ENCODE results near the gene PARVB.

GRCh38 chr22:44213489-44214043, 189.5 kb downstream of the PARVB start:
- TF ChIP-seq, protein P1, sequence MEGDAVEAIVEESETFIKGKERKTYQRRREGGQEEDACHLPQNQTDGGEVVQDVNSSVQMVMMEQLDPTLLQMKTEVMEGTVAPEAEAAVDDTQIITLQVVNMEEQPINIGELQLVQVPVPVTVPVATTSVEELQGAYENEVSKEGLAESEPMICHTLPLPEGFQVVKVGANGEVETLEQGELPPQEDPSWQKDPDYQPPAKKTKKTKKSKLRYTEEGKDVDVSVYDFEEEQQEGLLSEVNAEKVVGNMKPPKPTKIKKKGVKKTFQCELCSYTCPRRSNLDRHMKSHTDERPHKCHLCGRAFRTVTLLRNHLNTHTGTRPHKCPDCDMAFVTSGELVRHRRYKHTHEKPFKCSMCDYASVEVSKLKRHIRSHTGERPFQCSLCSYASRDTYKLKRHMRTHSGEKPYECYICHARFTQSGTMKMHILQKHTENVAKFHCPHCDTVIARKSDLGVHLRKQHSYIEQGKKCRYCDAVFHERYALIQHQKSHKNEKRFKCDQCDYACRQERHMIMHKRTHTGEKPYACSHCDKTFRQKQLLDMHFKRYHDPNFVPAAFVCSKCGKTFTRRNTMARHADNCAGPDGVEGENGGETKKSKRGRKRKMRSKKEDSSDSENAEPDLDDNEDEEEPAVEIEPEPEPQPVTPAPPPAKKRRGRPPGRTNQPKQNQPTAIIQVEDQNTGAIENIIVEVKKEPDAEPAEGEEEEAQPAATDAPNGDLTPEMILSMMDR (IDR thresholded peaks at IDR 0.05): no peak
- no peak for TF ChIP-seq POLR2A (IDR thresholded peaks at IDR 0.05)
